Measurements from ENCODE around the gene IRGC. TPM values are rescaled to one million over a fixed set of nuclear protein-coding genes. Genes with fewer than 3 reads are reported as not detected.

IRGC gene
- total RNA-seq, 4 donors from 2014 or later, result not detected

DNA sequence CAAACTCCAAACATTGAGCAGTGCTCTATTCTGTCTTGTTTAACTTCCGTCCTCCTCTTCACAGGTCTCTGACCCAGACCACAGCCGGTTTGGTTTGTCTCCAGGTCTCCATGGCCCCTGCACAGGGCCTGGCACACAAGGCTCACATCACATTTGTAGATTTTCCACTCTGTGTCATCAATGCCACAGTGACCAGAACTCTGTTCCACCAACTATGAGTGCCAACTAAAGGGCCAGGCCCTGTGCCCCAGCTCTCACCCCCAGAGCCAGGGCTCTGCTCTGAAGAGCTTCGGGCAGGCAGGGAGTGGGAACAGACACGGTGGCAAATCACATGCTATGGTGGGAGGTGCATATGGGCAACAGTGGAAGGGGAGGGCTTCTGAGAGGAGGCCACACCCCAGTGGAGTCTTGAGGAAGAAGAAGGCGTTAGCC lies 22.9 kb downstream of the IRGC start:
- Histone ChIP-seq H3K27ac (peak overlapping the region; percentile 70 to 80 (median 72)), H3K9me3 (no peaks in the 10 kb centered on the region), H3K4me1 (peaks cover 9 to 28% (median 14%) of the 10 kb centered on the region in 3 donors), H3K27me3 (no peaks in the 10 kb centered on the region), H3K4me3 (no peak overlapping the region), H3K36me3 (peaks cover 10 to 98% (median 21%) of the 10 kb centered on the region in 3 donors)
- TF ChIP-seq, protein P1, sequence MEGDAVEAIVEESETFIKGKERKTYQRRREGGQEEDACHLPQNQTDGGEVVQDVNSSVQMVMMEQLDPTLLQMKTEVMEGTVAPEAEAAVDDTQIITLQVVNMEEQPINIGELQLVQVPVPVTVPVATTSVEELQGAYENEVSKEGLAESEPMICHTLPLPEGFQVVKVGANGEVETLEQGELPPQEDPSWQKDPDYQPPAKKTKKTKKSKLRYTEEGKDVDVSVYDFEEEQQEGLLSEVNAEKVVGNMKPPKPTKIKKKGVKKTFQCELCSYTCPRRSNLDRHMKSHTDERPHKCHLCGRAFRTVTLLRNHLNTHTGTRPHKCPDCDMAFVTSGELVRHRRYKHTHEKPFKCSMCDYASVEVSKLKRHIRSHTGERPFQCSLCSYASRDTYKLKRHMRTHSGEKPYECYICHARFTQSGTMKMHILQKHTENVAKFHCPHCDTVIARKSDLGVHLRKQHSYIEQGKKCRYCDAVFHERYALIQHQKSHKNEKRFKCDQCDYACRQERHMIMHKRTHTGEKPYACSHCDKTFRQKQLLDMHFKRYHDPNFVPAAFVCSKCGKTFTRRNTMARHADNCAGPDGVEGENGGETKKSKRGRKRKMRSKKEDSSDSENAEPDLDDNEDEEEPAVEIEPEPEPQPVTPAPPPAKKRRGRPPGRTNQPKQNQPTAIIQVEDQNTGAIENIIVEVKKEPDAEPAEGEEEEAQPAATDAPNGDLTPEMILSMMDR (IDR thresholded peaks at IDR 0.05), result no peak
- TF ChIP-seq POLR2A (IDR thresholded peaks at IDR 0.05), result no peak
- no peak for DNase-seq
- intact Hi-C loops (cut with DNase I), result no loop called here
- WGBS, 2 donors, result 60 to 64% methylated on average over 3 to 4 of the region's 5 CpGs

DNA sequence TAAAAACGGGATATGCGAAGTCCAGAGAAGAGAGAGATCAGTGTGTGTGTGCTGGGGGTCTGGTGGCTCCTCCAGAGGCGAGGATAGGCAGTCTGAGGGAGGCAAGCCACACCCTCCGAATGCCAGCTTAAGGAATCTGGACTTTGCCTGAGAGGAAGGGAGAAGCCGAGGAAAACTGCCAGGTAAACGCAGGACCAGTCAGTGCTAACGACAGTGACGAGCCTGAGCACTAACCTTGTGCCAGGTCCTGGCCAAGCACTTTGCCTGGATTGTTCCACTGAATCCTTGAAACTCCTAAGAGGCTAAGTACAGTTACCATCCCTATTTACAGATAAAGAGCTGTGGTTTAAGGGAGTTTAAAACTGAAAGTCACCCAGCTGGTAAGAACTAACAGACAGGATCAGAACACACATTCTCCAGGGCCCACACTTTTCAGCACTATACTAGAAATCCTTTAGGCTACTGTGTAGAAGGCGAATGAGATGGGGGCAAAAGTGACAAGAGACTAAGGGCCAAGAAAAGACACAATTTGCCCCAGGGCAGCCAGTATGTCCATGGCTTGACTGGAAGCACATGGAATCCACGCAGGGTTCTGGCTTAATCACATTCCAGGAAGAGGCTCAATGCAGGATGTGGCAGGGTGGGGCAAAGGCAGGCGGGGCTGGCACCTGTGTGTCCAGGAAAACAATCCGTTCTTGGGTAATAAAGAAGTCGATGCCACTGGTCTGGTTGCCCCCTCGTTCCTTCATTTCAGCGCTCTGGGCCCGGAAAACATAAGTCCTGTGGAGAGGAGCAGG lies 23.8 kb downstream of the IRGC start:
- peaks cover 9 to 98% (median 21%) of the 10 kb centered on the region in 3 donors for H3K36me3 ChIP-seq
- intact Hi-C loops (cut with DNase I), result no loop called here
- no peaks in the 10 kb centered on the region for H3K27me3 ChIP-seq
- peak overlapping the region; percentile 70 to 80 (median 72) for H3K27ac ChIP-seq
- TF ChIP-seq, protein P1 (IDR thresholded peaks at IDR 0.05), result no peak
- TF ChIP-seq POLR2A (IDR thresholded peaks at IDR 0.05), result no peak
- WGBS, 2 donors, result 36 to 39% methylated on average over 16 of the region's 16 CpGs
- peaks cover 9 to 28% (median 14%) of the 10 kb centered on the region in 3 donors for H3K4me1 ChIP-seq
- no peaks in the 10 kb centered on the region for H3K9me3 ChIP-seq
- no peak for DNase-seq
- no peak overlapping the region for H3K4me3 ChIP-seq

DNA sequence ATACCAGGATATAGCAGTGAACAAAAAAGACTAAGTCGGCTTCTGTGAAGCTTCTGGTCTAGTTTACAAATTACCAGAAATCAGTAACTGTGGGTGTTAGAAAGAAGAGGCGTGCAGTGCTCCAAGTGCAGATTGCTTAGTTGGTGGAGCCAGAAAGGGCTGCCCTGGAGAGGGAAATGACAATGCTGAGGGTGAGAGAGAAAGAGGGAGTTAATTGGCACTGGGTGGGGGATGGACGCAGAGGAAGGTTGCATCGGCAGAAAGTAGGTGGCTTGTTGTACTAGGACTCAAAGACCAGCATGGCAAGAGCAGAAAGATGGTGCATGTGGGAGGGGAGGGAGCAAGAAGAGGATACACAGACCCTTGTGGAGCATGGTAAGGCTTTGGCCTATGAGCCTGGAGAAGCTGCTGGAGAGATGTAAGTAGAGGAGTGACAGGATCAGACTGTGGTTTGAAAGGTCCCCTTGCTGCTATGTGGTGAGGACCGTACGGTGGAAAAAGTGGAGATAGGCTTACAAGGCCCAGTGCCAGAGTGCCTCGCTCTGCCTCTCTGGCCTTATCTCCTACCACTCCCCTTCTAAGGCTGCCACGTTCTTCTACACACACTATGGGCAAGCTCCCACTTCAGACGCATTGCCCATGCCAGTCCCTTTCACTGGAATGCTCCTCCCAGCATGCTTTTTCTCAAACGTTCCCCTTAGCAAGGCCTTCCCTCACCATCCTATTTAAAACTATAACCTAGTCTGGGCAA lies 25.4 kb downstream of the IRGC start:
- Histone ChIP-seq H3K27me3 (no peaks in the 10 kb centered on the region), H3K4me1 (peaks cover 9 to 38% (median 14%) of the 10 kb centered on the region in 3 donors), H3K9me3 (no peaks in the 10 kb centered on the region), H3K36me3 (peaks cover 13 to 96% (median 21%) of the 10 kb centered on the region in 3 donors), H3K4me3 (no peak overlapping the region), H3K27ac (peak overlapping the region in 2 of 4 donors; percentile 12 to 74)
- DNase-seq, result no peak
- TF ChIP-seq POLR2A (IDR thresholded peaks at IDR 0.05), result no peak
- TF ChIP-seq, protein P1 (IDR thresholded peaks at IDR 0.05), result no peak
- intact Hi-C loops (cut with DNase I), result no loop called here
- WGBS, 2 donors, result 88% methylated on average over 10 of the region's 10 CpGs

DNA sequence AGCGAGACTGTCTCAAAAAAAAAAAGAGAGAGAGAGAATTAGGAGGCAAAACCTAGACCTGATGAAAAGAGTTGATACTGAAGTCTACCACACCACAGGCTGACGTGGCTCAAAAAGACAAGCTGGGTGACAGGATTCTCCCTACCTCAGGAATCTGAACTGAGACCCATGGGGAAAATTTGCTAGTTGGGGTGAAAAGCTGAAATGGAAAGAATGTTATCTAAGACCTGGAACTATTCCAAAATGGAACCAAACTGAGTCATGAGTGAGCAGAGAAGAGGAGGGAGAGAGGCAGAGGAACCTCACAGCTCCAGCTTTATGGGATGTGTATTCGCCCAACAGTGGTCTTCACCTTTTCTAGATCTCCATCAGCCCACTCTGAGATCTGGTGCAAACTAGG lies 27.2 kb downstream of the IRGC start:
- Histone ChIP-seq H3K4me3 (no peak overlapping the region), H3K27ac (no peak overlapping the region), H3K9me3 (no peaks in the 10 kb centered on the region), H3K27me3 (no peaks in the 10 kb centered on the region), H3K36me3 (peaks cover 5 to 96% (median 23%) of the 10 kb centered on the region in 3 donors), H3K4me1 (peaks cover 9 to 36% (median 14%) of the 10 kb centered on the region in 3 donors)
- no peak for TF ChIP-seq POLR2A (IDR thresholded peaks at IDR 0.05)
- TF ChIP-seq, protein P1 (IDR thresholded peaks at IDR 0.05), result no peak
- WGBS, 2 donors, result 84 to 88% methylated on average over 3 of the region's 3 CpGs
- DNase-seq, result no peak
- intact Hi-C loops (cut with DNase I), result no loop called here

Measured in esophagus squamous epithelium (tissue), 5 donors.